ENCODE results near the gene CSNK2A2.

CSNK2A2 gene

DNA sequence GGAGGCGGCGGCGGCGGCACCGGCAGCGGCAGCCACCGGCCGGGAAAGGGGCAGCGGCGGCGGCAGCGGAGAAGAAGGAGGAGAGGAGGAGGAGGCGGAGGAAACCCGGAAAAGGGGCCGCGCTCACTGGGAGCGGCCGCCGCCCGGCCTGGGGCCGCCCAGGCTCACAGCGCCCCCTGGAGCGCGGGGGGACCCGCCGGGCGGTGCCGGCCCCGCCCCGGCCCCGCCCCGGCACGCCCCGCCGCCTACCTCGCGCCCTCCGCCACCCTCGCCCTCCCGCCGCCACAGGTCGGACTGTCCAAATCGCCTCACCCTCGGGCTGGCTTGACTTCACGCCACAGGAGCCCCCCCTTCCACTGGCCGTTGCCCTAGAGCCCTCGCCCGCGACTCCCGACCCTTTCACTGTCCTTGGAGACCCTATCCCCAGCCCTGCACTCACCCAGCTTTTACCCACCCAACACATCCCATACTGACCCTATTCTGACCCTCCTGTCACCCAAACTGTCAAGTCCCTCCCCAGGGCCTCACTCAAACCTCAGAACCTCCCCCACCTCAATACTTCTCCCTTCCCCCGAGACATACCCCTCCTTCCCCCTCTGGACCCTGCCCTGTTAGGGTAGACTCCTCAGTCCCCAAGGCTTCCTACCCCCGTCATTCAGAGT is at the start of gene CSNK2A2:
Gene CSNK2A2, minus strand, starts transcription at position 85 of the 662 bp plus-strand sequence. CDS start 370 bp downstream, outside the sequence.
- DNase-seq (ENCODE audit: low read depth in 2 of 3, low spot score in 2 of 3) = peak in 2 of 3 experiments; percentile 42 to 55

DNA sequence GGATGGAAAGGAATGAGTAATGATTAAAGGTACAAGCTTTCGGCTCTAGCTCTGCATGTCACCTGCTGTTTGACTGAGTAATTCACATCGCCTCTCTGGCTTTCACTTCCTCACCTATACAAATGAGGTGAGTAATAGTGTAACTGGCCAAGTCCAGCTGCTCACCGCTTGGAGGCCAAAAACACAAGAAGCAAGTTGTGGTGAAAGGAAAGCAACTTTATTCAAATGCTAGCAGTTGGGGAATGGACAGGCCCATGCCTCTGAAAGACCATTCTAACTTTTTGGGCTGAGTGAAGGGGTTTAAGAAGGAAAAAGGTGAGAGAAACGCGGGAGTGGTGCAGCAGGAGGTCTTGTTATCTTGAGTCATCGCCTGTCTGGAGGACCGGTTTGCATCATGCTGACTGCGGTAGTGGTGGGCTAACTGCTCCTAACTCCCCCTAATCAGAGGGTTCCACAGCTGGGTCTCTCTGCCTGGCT is 45.7 kb upstream of the CSNK2A2 start:
- no peak for DNase-seq (ENCODE audit: low read depth in 2 of 3, low spot score in 2 of 3)

DNA sequence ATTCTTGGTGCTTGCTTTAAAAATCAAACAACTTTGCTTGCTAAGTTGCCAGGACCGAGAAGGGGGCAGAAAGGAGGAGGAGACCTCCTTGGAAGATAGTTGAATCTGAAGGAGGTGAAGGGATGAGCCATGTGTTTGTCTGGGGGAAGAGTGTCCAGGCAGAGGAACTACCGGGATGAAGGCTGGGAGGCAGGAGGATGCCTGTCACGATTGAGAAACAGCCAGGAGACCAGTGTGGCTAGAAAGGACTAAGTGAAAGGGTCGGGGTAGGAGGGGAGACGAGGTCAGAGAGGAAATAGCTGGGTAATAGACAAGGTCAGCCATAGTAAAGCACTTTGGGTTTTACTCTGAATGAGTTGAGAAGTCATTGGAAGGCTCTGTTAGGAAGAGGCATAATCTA is 38.9 kb upstream of the CSNK2A2 start:
- DNase-seq (ENCODE audit: low read depth in 2 of 3, low spot score in 2 of 3) = no peak

DNA sequence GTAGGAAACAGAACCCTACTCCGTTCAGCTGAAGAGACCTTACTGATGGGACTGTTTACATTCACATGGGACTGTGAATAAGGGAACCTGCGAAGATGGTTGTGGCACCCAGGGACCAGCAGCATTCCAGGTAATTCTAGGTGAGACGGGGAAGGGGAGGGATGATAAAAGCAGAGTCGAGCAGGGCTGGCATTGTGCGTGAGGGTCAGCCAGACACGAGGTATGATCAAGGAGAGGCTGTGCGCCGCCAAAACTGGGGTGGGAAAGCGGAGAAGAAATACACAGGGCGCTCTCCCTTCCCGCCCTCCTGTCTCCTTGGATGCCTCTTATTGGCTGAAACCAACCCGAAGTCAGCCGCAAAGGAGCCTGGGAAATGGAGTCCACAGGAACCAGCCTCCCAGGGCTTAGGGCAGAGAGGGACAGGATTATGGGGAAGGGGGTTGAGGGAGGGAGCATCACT is 38.4 kb upstream of the CSNK2A2 start:
- DNase-seq (ENCODE audit: low read depth in 2 of 3, low spot score in 2 of 3) = peak; percentile 10 to 35 (median 17)

DNA sequence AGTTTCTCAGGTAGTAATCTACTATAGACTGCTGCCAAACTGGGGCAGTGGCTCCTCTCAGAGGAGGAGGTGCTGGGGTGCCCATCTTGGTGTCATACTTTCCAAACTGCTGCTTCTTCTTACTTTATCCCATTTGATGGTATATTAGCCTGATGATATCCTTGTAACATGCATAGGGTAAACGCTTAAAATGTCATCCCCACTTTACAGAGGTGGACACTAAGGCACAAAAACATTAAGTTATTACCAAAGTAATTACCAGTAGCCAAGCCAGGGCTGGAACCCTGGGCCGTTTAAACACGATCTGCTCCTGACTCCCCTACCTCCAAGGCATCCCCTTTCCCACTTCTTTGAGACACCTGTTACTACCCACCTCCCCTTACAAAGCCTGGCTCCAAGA is 37.8 kb upstream of the CSNK2A2 start:
- DNase-seq (ENCODE audit: low read depth in 2 of 3, low spot score in 2 of 3) = no peak

DNA sequence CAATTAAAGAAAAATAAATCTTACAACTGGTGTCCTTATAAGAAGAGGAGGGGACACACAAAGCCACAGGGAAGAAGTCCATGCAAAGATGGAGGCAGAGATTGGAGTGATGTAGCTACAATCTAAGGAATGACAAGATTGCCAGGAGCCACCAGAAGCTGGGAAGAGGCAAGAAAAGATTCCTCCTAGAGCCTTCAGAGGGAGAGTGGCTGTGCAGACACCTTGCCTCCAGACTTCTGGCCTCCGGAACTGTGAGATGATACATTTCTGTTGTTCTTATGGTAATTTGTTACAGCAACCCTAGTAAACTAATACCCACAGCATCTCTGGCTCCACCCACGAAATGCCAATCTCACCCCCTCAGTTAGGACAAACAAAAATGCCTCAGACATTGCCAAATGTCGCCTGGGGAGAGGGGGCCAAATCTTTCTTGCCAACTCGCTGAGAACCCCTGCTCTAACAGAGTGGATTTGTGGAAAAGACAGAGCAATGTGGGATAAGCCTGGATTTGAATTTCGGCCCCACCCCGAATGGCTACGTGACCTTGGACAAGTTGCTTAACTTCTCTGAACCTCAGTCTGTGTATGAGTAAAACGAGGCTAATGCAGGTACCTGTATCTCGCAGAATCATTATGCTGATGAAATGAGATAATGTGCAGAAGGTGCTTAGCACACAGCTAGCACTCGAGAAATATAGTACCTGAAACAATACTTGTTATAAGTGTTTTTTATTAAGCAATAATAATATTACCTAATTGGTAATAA is 37.1 kb upstream of the CSNK2A2 start:
- DNase-seq (ENCODE audit: low read depth in 2 of 3, low spot score in 2 of 3) = no peak

DNA sequence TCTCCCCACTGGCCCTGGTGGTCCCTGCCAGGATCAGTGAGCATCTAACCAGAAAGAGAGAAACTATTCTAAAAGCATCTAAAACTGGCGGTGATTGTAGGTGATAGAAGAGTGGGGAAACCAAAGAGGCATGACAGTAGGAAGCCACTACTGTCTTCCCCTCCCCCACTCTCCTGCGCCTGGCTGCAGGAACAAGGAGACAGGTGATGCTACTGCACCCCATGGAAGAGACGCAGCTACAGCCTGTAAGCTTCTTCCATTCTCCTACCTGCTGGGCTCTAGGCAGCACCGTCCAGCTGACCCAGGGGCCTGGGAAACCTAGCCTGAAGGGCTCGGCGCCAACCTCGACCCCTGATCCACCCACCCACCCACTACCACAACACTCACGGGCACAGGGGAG is 32.4 kb upstream of the CSNK2A2 start:
- DNase-seq (ENCODE audit: low read depth in 2 of 3, low spot score in 2 of 3) = no peak

DNA sequence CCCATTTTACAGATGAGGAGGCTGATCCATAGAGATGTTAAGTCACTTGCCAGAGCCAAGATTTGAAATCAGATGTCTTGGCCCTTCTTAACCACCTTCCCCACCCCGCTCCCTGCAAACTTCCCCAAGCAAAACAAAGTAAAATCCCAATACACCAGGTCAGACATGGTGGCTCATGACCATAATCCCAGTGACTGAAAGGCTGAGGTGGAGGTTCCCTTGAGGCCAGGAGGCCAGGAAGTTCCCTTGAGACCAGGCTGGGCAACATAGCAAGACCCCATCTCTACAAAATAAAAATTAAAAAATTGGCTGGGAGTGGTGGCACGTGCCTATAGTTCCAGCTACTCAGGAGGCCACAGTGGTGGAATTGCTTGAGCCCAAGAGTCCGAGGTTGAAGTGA is 28.9 kb upstream of the CSNK2A2 start:
- no peak for DNase-seq (ENCODE audit: low read depth in 2 of 3, low spot score in 2 of 3)

DNA sequence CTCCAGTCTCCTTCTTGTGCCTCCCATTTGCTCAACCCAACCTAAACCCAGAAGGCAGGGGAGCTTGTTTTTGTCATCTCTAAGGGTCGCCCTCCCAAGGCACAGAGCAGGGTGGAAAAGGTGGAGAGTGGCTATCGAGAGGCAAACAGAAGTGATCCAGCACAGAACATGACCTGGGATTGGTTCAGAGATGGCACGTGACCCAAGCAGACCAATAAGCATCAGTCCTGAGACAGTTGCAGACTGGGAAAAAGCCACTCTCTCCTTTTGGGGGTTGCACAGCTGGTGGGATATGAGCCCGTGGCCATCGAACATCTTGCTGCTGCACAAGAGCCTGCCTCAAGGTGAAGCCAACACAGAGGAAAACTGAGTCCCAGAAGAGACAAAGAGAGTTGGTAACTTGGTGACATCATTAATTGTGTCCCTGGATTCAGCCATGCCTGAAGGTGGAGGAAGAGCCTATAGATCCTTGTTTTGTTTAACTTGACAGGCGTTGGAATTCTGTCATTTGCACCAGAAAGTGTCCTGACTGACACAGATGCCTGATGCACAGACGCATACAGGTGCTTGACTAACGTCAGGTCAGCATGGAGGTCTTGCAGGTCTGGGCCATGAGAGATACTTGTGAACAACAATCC is 28.2 kb upstream of the CSNK2A2 start:
- no peak for DNase-seq (ENCODE audit: low read depth in 2 of 3, low spot score in 2 of 3)

DNA sequence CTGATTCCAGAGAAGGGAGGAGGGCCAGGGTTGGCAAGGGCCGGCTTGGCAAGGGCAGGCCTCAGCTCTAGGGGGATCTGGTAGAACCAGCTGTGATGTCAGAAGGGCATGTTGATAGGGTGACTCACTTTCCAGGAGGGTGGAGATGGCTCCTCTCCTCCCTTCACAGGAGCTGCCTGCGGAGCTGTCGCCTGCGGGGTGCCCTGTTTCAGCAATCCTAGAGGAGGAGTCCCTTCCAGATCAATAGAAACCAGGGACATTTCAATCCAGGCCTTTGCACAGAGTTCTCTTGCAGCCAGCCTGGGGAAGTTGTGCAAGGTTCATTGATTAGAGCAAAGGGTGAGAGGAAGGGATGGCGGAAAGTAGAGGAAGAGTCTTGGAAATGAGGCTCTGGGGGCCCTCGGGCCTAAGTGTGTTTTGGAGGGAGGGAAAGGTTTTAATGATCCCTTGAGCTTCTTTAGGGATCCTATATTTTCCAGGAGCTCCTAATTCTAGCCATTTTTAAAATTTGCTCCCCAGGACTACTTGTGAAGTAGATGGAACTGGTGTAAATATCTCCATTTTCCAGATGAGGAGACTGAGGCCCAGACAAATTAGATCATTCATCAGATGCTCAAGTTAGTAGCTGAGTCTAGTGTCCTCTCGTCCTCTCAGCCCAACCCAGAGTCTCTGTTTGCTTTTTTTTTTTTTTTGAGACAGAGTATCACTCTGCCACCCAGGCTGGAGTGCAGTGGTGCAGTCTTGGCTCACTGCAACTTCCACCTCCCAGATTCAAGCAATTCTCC is 24.8 kb upstream of the CSNK2A2 start:
- no peak for DNase-seq (ENCODE audit: low read depth in 2 of 3, low spot score in 2 of 3)

DNA sequence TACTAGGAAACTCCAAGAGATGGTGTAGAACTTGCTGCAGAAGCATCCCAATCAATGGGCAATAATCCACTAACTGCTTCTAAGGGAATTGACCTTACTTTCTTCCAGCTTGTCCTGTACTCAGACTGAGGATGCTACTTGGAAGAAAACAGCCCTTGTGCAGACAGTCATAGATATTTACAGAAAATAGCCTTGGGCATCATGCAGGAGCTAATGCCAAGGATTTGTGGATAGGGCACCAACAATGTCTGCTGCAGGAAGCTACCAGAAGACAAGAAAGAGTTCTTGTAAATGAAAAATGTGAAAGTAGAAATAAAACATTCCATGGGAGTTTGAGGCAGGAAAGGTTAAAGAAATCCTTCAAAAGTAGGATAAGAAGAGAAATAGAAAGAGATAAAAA is 21.5 kb upstream of the CSNK2A2 start:
- no peak for DNase-seq (ENCODE audit: low read depth in 2 of 3, low spot score in 2 of 3)

DNA sequence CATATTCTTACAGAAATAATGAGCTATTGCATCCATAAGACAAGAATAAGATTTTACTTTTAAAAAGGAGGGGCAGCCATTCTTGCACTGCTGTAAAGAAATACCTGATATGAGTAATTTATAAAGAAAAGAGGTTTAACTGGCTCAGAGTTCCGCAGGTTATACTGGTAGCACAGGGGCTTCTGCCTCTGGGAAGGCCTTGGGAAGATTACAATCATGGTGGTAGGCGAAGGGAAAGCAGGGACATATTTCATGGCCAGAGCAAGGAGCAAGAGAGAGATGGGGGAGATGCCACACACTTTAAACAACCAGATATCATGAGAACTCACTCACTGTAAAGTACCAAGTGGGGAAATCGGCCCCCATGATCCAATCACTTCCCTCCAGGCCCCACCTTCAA is 20.9 kb upstream of the CSNK2A2 start:
- no peak for DNase-seq (ENCODE audit: low read depth in 2 of 3, low spot score in 2 of 3)

DNA sequence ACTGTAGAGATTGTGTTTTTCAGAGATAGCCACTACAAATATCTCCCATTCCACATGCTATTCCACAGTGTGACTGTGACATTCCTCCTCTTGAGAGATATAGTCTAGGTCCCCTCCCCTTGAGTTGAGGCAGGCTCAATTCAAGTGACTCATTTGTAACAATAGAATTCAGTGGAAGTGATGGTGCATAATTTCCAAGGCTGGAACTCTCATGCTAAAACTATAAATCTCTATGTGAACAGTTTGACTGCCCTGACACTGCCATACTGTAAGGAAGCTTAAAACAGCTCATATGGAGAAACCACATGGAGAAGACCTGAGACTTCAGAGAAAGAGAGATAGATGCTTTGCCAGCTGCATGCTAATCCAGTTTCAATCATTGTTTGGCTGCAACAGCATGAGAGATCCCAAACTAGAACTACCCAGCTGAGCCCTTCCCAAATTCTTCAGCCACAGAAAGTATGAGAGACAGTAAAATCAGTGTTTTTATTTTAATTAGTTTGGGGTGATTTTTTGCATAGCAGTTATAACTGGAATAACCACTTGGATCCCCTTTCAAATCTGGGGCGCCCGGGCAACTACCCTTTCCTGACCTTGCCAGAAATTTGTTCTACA is 19.5 kb upstream of the CSNK2A2 start:
- DNase-seq (ENCODE audit: low read depth in 2 of 3, low spot score in 2 of 3) = no peak

DNA sequence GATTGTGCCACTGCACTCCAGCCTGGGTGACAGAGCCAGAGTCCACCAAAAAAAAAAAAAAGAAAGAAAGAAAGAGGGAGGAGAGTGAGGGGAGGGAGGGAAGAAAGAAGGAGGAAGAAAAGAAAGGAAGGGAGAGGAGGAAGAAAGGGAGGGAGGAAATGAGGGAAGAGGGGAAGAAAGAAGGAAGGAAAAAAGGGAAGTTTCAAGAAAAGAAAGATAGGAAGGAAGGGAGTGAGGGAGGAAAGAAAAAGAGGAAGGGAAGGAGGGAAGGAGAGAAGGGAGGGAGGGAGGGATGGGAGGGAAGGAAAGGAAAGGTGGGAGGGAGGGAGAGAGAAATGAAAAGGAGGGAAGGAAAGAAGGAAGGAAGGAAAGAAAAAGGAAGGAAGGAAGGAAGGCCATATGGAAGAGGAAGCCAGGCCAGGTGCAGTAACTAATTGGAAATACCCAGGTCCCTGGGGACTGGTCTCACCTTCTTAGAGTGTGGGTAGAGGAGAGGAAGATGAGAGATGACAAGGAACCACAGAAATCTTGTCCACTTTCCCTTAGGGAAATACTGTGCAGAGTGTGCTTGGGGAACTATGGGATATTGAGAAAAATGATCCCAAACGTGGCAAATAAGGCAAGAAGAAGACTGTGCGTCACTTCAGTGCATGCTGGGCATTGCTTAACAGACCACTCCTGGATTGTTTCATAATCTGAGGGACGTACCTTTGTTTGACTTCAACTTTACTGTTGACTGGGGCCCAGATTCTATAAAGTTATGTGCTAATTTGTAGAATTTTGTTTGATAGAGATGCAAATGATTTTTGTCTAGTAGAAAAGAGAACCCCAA is 15.1 kb upstream of the CSNK2A2 start:
- DNase-seq (ENCODE audit: low read depth in 2 of 3, low spot score in 2 of 3) = no peak

DNA sequence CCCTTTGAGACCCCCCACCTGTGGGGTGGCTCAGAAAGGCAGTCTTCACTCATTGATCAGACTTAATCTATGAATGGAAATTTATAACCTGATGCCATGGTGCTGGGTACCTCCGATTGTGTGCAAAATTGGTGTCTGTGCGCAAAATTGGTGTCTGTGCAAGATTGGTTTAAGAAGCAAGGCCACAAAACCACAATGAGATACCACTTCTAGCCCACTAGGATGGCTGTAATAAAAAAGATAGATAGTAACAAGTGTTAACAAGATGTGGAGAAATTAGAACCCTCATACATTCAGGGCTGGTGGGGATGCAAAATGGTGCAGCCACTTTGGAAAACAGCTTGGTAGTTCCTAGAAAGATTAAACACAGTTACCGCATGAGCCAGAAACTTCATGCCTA is 13.9 kb upstream of the CSNK2A2 start:
- DNase-seq (ENCODE audit: low read depth in 2 of 3, low spot score in 2 of 3) = no peak

DNA sequence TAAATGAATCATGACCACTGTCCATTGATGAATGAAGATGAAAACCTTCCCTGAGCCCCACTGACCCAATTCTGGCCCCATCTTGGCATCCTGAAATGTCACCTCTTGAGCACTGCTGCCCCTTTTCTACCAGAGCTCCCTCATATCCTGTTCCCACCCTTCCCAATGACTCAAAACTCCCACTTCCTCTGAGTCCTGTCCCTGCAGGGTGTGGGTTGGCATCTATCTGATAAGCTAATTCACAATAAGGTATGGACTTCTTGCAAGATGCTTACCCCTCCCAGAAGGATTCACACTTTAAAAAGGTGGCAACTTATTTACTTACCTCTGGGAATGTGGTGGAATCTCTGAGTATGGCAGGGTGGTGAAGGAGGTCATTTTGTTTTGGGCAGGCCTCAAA is 13.3 kb upstream of the CSNK2A2 start:
- no peak for DNase-seq (ENCODE audit: low read depth in 2 of 3, low spot score in 2 of 3)

DNA sequence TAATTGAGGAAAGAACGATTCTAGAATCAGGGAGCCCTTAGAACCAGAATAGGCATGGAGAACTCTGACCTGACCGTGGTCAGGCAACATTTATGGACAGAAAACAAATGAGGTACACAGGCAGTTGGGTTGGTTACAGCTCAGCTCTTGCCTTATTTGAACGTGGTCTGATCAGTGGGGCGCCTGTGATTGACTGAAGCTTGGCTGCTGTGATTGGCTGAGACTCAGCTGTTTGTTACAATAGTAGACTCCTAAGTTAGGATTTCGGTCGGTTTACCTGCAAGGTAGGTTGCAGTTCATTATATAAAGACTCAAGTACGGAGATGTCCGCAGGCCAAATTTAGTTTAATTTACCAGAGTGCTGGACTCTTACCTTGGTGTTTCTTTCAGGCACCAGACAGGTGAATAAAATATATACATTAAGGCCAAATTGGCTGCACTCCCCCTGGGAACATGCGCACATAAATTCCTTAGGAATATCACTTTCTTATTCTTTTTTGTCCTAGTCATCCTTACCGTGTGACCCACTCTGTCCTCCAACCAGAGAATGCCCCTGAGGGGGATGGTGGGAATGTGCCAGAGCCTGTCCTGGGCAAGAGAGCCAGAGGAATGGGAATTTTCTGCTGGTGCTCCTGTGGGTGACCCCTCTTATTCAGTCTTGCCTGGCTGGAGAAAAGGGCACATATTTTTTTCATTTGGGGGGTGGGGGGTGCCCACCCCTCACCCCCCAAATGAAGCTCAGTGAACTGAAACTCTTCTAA is 7.5 kb upstream of the CSNK2A2 start:
- DNase-seq (ENCODE audit: low read depth in 2 of 3, low spot score in 2 of 3) = no peak

DNA sequence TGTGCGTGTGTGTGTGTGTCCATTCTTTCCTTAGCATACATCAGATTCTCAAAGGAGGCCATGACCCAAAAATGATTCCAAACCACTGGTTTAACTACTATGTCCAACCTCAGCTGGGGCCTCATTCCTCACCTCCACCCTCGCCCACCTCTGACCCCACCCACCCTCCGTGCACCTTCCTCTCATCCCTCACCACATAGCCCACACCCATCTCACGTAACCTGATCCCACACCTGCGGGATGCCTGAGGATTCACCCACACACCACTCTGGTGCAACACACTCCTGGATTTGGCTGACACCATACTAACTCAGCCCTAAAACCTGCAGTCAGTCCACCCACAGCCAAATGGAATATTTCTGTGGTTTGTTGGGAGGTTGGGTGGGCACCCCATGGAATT is 3.3 kb upstream of the CSNK2A2 start:
- no peak for DNase-seq (ENCODE audit: low read depth in 2 of 3, low spot score in 2 of 3)

All from activated CD8-positive, alpha-beta memory T cell treated with anti-CD3 and anti-CD28 coated beads for 48 hours (primary cell).